K562 (cell line): ENCODE measurements around the gene RCE1. TPM values are rescaled to one million over a fixed set of nuclear protein-coding genes. Genes with fewer than 3 reads are reported as not detected.

Experiments used
- ATAC-seq: fragments of 200-7000 bp; cut with Tn5 transposase; 3 replicates; pipeline ENCODE4 v1.9.1; 2020; ENCODE audit warnings: moderate library complexity
- BruUV-seq: library from RNA; stranded (reverse); fragments of 400-500 nt; replicated peaks from 2 replicates; lab custom pipeline; 2021; lab: Mats Ljungman, UMichigan
- CTCF ChIA-PET: fragments of 300-600 bp; formaldehyde crosslinking; extraction: SDS; loops from one replicate; lab custom pipeline; 2021; ENCODE audit warnings: low intra/inter-chr PET ratio; lab: Yijun Ruan, JAX
- POLR2A ChIA-PET: fragments of 300-600, 350-650 bp; sonication (Branson Sonifier 250); formaldehyde crosslinking; extraction: SDS; loops from one replicate; lab custom pipeline; 2021; ENCODE audit warnings: antibody characterized with exemption, inconsistent platforms; lab: Yijun Ruan, JAX
- DNase-seq, 4 experiments: peaks; one replicate each; pipeline versions ENCODE4 v3.0.0 to v3.0.0-alpha.2; 2011 to 2018; ENCODE audit warnings: low spot score in 3 of 4, mixed read lengths in 3 of 4; ENCODE audit errors: extremely low read depth in 1 of 4
- FAIRE-seq: peaks from 2 replicates; lab custom pipeline; 2011; peaks lifted over from hg19 to GRCh38; lab: Jason Lieb, UNC
- H2AFZ ChIP-seq: 2 replicates; pipeline ENCODE4 v1.6.0; 2011; ENCODE audit warnings: low read depth, low read length, control low read depth, inconsistent platforms
- H3K27ac ChIP-seq: fragments of 200-600 bp; 3 replicates; pipeline ENCODE4 v1.8.0; 2011; ENCODE audit warnings: low read depth, mild to moderate bottlenecking, control low read depth, inconsistent platforms, low read length, moderate library complexity, mixed read lengths; ENCODE audit errors: extremely low read depth
- H3K27me3 ChIP-seq, 2 experiments: fragments of 300-600 bp in 1 of 2; 2 replicates in 1 of 2; 3 replicates in 1 of 2; pipeline versions ENCODE4 v1.6.0 to v1.8.0; 2011; ENCODE audit warnings: inconsistent platforms in 2 of 2, low read length in 2 of 2, mild to moderate bottlenecking in 1 of 2, mixed read lengths in 1 of 2, moderate library complexity in 1 of 2; ENCODE audit not compliant: control insufficient read depth in 2 of 2, insufficient read depth in 2 of 2
- H3K36me3 ChIP-seq: fragments of 300-600 bp; 3 replicates; pipeline ENCODE4 v1.8.0; 2011; ENCODE audit warnings: mild to moderate bottlenecking, low read length, inconsistent platforms; ENCODE audit not compliant: control insufficient read depth, insufficient read depth
- H3K4me1 ChIP-seq, 2 experiments: fragments of 200-600 bp in 1 of 2; replicated peaks in 1 of 2; 2 replicates in 1 of 2; 3 replicates in 1 of 2; pipeline versions ENCODE4 v1.5.1 to v1.8.0; 2011; ENCODE audit warnings: inconsistent platforms in 2 of 2, low read length in 2 of 2, mild to moderate bottlenecking in 1 of 2, mixed read lengths in 1 of 2, moderate library complexity in 1 of 2; ENCODE audit not compliant: control insufficient read depth in 2 of 2, insufficient read depth in 2 of 2
- H3K4me2 ChIP-seq: 2 replicates; pipeline ENCODE4 v1.6.1; 2011; ENCODE audit warnings: low read length, control low read depth, inconsistent platforms, mixed read lengths; ENCODE audit not compliant: insufficient read depth
- H3K4me3 ChIP-seq: fragments of 200-600 bp; sonication (generic), shearing (Covaris generic); 2 replicates; pipeline ENCODE4 v1.5.1; 2016; ENCODE audit warnings: control low read depth, inconsistent platforms
- H3K79me2 ChIP-seq: fragments of 200-600 bp; 3 replicates; pipeline ENCODE4 v1.8.0; 2011; ENCODE audit warnings: low read length, inconsistent platforms; ENCODE audit not compliant: control insufficient read depth, insufficient read depth
- H3K9ac ChIP-seq, 2 experiments: 2 replicates each; pipeline versions ENCODE4 v1.6.0 to v1.6.1; 2011; ENCODE audit warnings: low read depth in 2 of 2, low read length in 2 of 2, control low read depth in 1 of 2, inconsistent platforms in 1 of 2, mild to moderate bottlenecking in 1 of 2, mixed read lengths in 1 of 2; ENCODE audit not compliant: insufficient read depth in 1 of 2
- H3K9me1 ChIP-seq: one replicate; pipeline ENCODE4 v1.6.0; 2011; ENCODE audit warnings: inconsistent platforms, mild to moderate bottlenecking, low read length, moderate library complexity; ENCODE audit not compliant: control insufficient read depth, insufficient read depth
- H3K9me3 ChIP-seq: replicated peaks from 2 replicates; pipeline ENCODE4 v1.5.1; 2011; ENCODE audit warnings: low read depth, low read length, inconsistent platforms; ENCODE audit not compliant: control insufficient read depth, insufficient read depth
- H4K20me1 ChIP-seq: replicated peaks from 2 replicates; pipeline ENCODE4 v1.6.1; 2011; ENCODE audit warnings: low read length, inconsistent platforms, mixed read lengths; ENCODE audit not compliant: control insufficient read depth, insufficient read depth
- BCLAF1 ChIP-seq, 2 experiments: fragments of 450-650 bp in 1 of 2; IDR thresholded peaks; 2 replicates each; pipeline ENCODE4 v1.6.1; 2011 to 2017; ENCODE audit warnings: low read depth in 2 of 2, antibody characterized with exemption in 1 of 2, borderline replicate concordance in 1 of 2, low read length in 1 of 2, mild to moderate bottlenecking in 1 of 2, mixed read lengths in 1 of 2; ENCODE audit not compliant: control insufficient read depth in 1 of 2
- CBX1 ChIP-seq: sonication (generic); IDR thresholded peaks from 2 replicates; pipeline ENCODE4 v1.6.1; 2016; ENCODE audit warnings: antibody characterized with exemption, low read depth, mild to moderate bottlenecking
- EZH2 ChIP-seq: IDR thresholded peaks from 2 replicates; pipeline ENCODE4 v1.6.1; 2012; ENCODE audit warnings: low read depth, mild to moderate bottlenecking, inconsistent platforms, low read length, borderline replicate concordance
- FOXK2 ChIP-seq, 2 experiments: fragments of 450-650 bp; IDR thresholded peaks in 1 of 2; conservative IDR thresholded peaks in 1 of 2; 2 replicates each; pipeline ENCODE4 v1.6.1; 2016; ENCODE audit warnings: low read depth in 2 of 2, mild to moderate bottlenecking in 1 of 2
- GABPB2 ChIP-seq: fragments of 250-450 bp; sonication (Bioruptor Pico); conservative IDR thresholded peaks from 2 replicates; pipeline ENCODE4 v1.5.1; 2021; ENCODE audit warnings: mild to moderate bottlenecking
- PHTF2 ChIP-seq: fragments of 250-450 bp; sonication (Bioruptor Pico); IDR thresholded peaks from 2 replicates; pipeline ENCODE4 v1.5.0; 2021; ENCODE audit warnings: mild to moderate bottlenecking
- RFX7 ChIP-seq: fragments of 250-450 bp; sonication (Bioruptor Pico); IDR thresholded peaks from 2 replicates; pipeline ENCODE4 v1.5.1; 2021; ENCODE audit warnings: mild to moderate bottlenecking
- SRSF3 ChIP-seq: fragments of 200-400 bp; formaldehyde crosslinking; IDR thresholded peaks from 2 replicates; pipeline ENCODE4 v1.6.1; 2016; ENCODE audit warnings: mild to moderate bottlenecking, low read length, moderate library complexity; ENCODE audit not compliant: insufficient read depth
- SRSF7 ChIP-seq: fragments of 200-400 bp; formaldehyde crosslinking; optimal IDR thresholded peaks from 2 replicates; pipeline ENCODE3; 2017; ENCODE audit warnings: mild to moderate bottlenecking, low read depth, low read length
- YBX1 ChIP-seq: fragments of 450-650 bp; IDR thresholded peaks from 2 replicates; pipeline ENCODE4 v1.7.1; 2016; ENCODE audit warnings: mild to moderate bottlenecking
- ZNF124 ChIP-seq: sonication (generic); formaldehyde crosslinking; IDR thresholded peaks from 2 replicates; pipeline ENCODE4 v1.8.1; 2022; ENCODE audit warnings: missing genetic modification reagents
- WGBS: fragments of 100-300 bp; shearing (Covaris generic); methylation state at CpG from one replicate; pipeline ENCODE4 v1.1.6; 2016; ENCODE audit warnings: low coverage, mixed read lengths; ENCODE audit not compliant: insufficient coverage; ENCODE audit errors: missing lambda C conversion rate; 5-methylcytosine and 5-hydroxymethylcytosine counted together
- in situ Hi-C: fragments of 300-500 bp; cut with MboI; formaldehyde crosslinking; loops from 4 replicates; pipeline ENCODE4 v1.15.0; 2018; ENCODE audit warnings: inconsistent platforms, mixed read lengths
- intact Hi-C: fragments of 100-400 bp; cut with micrococcal nuclease; formaldehyde crosslinking; loops from 2 replicates; pipeline ENCODE4 v1.14.2; 2022
- polyA plus RNA-seq, 8 experiments: library from polyadenylated mRNA; depleted of rRNA in 4 of 8; stranded (reverse) in 5 of 8; unstranded in 3 of 8; fragments of >200 nt; fragmentation: Nextera tagmentation in 2 of 8; fragmentation: Illumina TruSeq in 1 of 8; extraction: Ambion mirVana in 2 of 8; extraction: Trizol in 1 of 8; gene quantifications; 2 replicates each; pipeline versions ENCODE4 v1.2.1 to v1.2.3, GENCODE V29; 2011 to 2014; ENCODE audit warnings: inconsistent platforms in 1 of 8, missing spikeins in 1 of 8
- total RNA-seq, 7 experiments: library from RNA; depleted of rRNA in 6 of 7; stranded (reverse); fragments of >200 nt in 6 of 7; fragmentation: Illumina TruSeq in 2 of 7; extraction: Trizol in 2 of 7; gene quantifications; 2 replicates each; pipeline versions ENCODE4 v1.2.1 to v1.2.3, GENCODE V29; 2011 to 2021; ENCODE audit warnings: low replicate concordance in 1 of 7

RCE1 gene
- total and polyA plus RNA-seq, 9 of the 15 experiments (the other 6 are each of a cell fraction or from before 2014, with no cell fraction given) = 0.75 to 41.5 (median 15.1) TPM

GRCh38 chr11:66875378-66875777, 32.1 kb downstream of the RCE1 start:
- H3K27me3 ChIP-seq = no peaks in the 10 kb centered on the region
- H3K27ac ChIP-seq = no peak overlapping the region
- in situ Hi-C loops = no loop called here
- BruUV-seq = no TSS peak
- no peaks in the 10 kb centered on the region for H3K79me2 ChIP-seq
- H3K9ac ChIP-seq = peak overlapping the region in 1 of 2 experiments; percentile 36; a peak in 1 of 4 replicates
- H3K4me2 ChIP-seq = no peak overlapping the region
- ATAC-seq = no peak
- no peak overlapping the region for H3K4me3 ChIP-seq
- H2AFZ ChIP-seq = no peak overlapping the region
- peaks cover 7% of the 10 kb centered on the region; the same call in 1 of the 3 replicates for H3K36me3 ChIP-seq
- no peak for TF ChIP-seq CBX1
- no peak for TF ChIP-seq FOXK2 (conservative IDR thresholded peaks at IDR 0.05 in 1 of 2, IDR thresholded peaks at IDR 0.05 in 1 of 2; ENCODE audit: low read depth in 2 of 2)
- TF ChIP-seq SRSF3 = no peak
- TF ChIP-seq GABPB2 = no peak
- TF ChIP-seq PHTF2 (CRISPR knock-in tag) = no peak
- TF ChIP-seq BCLAF1 (IDR thresholded peaks at IDR 0.05; ENCODE audit: borderline replicate concordance in 1 of 2, control insufficient read depth in 1 of 2, low read depth in 2 of 2, low read length in 1 of 2) = no peak
- TF ChIP-seq YBX1 = no peak
- TF ChIP-seq EZH2 = no peak
- no peak for TF ChIP-seq RFX7 (CRISPR knock-in tag)
- no peak for TF ChIP-seq ZNF124 (CRISPR knock-in tag)
- TF ChIP-seq SRSF7 = no peak
- TF ChIP-seq, all 486 proteins: peak for 0
- intact Hi-C loops = no loop called here
- H3K9me1 ChIP-seq = no peaks in the 10 kb centered on the region
- 0 out of 2 replicates have a peak, but pooled peaks cover 3% of the 10 kb centered on the region for H4K20me1 ChIP-seq
- DNase-seq = no peak
- H3K4me1 ChIP-seq = peaks cover 2 to 41% of the 10 kb centered on the region in 2 experiments; a peak in 4 of 5 replicates
- no peaks in the 10 kb centered on the region for H3K9me3 ChIP-seq
- POLR2A ChIA-PET = no interaction called here
- no peak for FAIRE-seq
- WGBS = 77% methylated on average over 12 of the region's 13 CpGs
- CTCF ChIA-PET = no interaction called here
